PC-9 (cell line): Measurements from ENCODE around the gene PRAMEF5. TPM values are rescaled to one million over a fixed set of nuclear protein-coding genes. Genes with fewer than 3 reads are reported as not detected.
"Not testable (repeated sequence)": the region's sequence is repeated elsewhere in the genome, so short reads cannot be mapped to it uniquely, and the experiment has no call there.

Experiments used
- BruUV-seq: library from RNA; stranded (reverse); fragments of 400-500 nt; replicated peaks from 2 replicates; lab custom pipeline; 2021; lab: Mats Ljungman, UMichigan
- CTCF ChIA-PET: fragments of 300-600 bp; sonication (Branson Sonifier 250); formaldehyde crosslinking; loops from one replicate; lab custom pipeline; 2022; ENCODE audit warnings: antibody characterized with exemption; lab: Charles Lee
- POLR2A ChIA-PET: fragments of 300-600 bp; sonication (Branson Sonifier 250); formaldehyde crosslinking; loops from one replicate; lab custom pipeline; 2022; ENCODE audit warnings: antibody characterized with exemption; ENCODE audit not compliant: unreplicated experiment; lab: Charles Lee
- DNase-seq, 2 experiments: peaks; one replicate each; pipeline versions ENCODE4 v3.0.0 to v3.0.0-alpha.2; 2015 to 2022; ENCODE audit warnings: mixed read lengths in 1 of 2
- H2AFZ ChIP-seq: fragments of 200-600 bp; sonication (generic); 2 replicates; pipeline ENCODE4 v1.8.1; 2017; ENCODE audit warnings: antibody characterized with exemption
- H3F3A ChIP-seq: fragments of 200-600 bp; sonication (generic); 2 replicates; pipeline ENCODE4 v1.8.1; 2017; ENCODE audit warnings: antibody characterized with exemption, mild to moderate bottlenecking, low read depth; ENCODE audit not compliant: insufficient read depth
- H3K27ac ChIP-seq: fragments of 200-600 bp; sonication (generic); 2 replicates; pipeline ENCODE4 v1.6.1; 2016; ENCODE audit warnings: mixed run types
- H3K27me3 ChIP-seq: fragments of 200-600 bp; sonication (generic); 2 replicates; pipeline ENCODE4 v1.6.1; 2016; ENCODE audit warnings: low read depth, mixed run types; ENCODE audit not compliant: insufficient read depth
- H3K36me3 ChIP-seq: fragments of 200-600 bp; sonication (generic); 2 replicates; pipeline ENCODE4 v1.6.1; 2016; ENCODE audit warnings: low read depth, mixed run types
- H3K4me1 ChIP-seq: fragments of 200-600 bp; sonication (generic); replicated peaks from 2 replicates; pipeline ENCODE4 v1.6.1; 2016; ENCODE audit warnings: mixed run types; ENCODE audit not compliant: insufficient read depth
- H3K4me2 ChIP-seq: fragments of 200-600 bp; sonication (generic); 2 replicates; pipeline ENCODE4 v1.6.1; 2017; ENCODE audit warnings: mixed run types
- H3K4me3 ChIP-seq: fragments of 200-600 bp; sonication (generic); 2 replicates; pipeline ENCODE4 v1.6.1; 2016; ENCODE audit warnings: mixed run types
- H3K79me2 ChIP-seq: fragments of 200-600 bp; sonication (generic); 2 replicates; pipeline ENCODE4 v1.6.1; 2017; ENCODE audit warnings: low read depth, mixed run types
- H3K9me2 ChIP-seq: fragments of 200-600 bp; sonication (generic); 2 replicates; pipeline ENCODE4 v1.8.1; 2017; ENCODE audit warnings: mild to moderate bottlenecking; ENCODE audit not compliant: insufficient read depth
- H3K9me3 ChIP-seq: fragments of 200-600 bp; sonication (generic); 2 replicates; pipeline ENCODE4 v1.8.1; 2016; ENCODE audit warnings: low read depth; ENCODE audit not compliant: insufficient read depth
- H4K20me1 ChIP-seq: fragments of 200-600 bp; sonication (generic); 2 replicates; pipeline ENCODE4 v1.8.1; 2017; ENCODE audit not compliant: insufficient read depth
- CTCF ChIP-seq: fragments of 200-600 bp; sonication (generic); conservative IDR thresholded peaks from 2 replicates; pipeline ENCODE4 v1.6.1; 2017; ENCODE audit warnings: mixed run types, antibody characterized with exemption, mild to moderate bottlenecking, moderate library complexity
- EZH2 ChIP-seq: fragments of 200-600 bp; sonication (generic); IDR thresholded peaks from 2 replicates; pipeline ENCODE4 v1.8.0; 2017; ENCODE audit warnings: antibody characterized with exemption, low read depth
- intact Hi-C: fragments of 100-400 bp; cut with micrococcal nuclease; formaldehyde crosslinking; loops from one replicate; pipeline ENCODE4 v1.10.0; 2022; ENCODE audit not compliant: unreplicated experiment
- total RNA-seq: library from RNA; stranded (reverse); gene quantifications from 2 replicates; pipeline ENCODE4 v1.2.3, GENCODE V29; 2021

The PRAMEF5 gene
- total RNA-seq, 1 experiment from 2014 or later: not detected

GRCh38 chr1:13224480-13225060, 29.4 kb upstream of the PRAMEF5 start:
- CTCF ChIA-PET: no interaction called here
- no peaks in the 10 kb centered on the region for H3K79me2 ChIP-seq
- intact Hi-C loops: no loop called here
- no peak overlapping the region for H3K4me2 ChIP-seq
- no peaks in the 10 kb centered on the region for H3K9me3 ChIP-seq
- BruUV-seq: no TSS peak
- POLR2A ChIA-PET: no interaction called here
- no peaks in the 10 kb centered on the region for H4K20me1 ChIP-seq
- no peak for TF ChIP-seq EZH2
- TF ChIP-seq CTCF: no peak
- H3K27ac ChIP-seq: no peak overlapping the region
- H3K9me2 ChIP-seq: no peaks in the 10 kb centered on the region
- no peak overlapping the region for H3K4me3 ChIP-seq
- H3K36me3 ChIP-seq: no peaks in the 10 kb centered on the region
- H2AFZ ChIP-seq: no peak overlapping the region
- H3K4me1 ChIP-seq: no peaks in the 10 kb centered on the region
- H3K27me3 ChIP-seq: peaks cover 7% of the 10 kb centered on the region
- no peak for DNase-seq
- H3F3A ChIP-seq: no peaks in the 10 kb centered on the region

GRCh38 chr1:13225675-13226204, 28.3 kb upstream of the PRAMEF5 start, which contains the start of gene PRAMEF18:
Gene PRAMEF18 (minus strand): TSS chr1:13226154. CDS start chr1:13226106, 48 bp downstream.
- H3K4me2 ChIP-seq, DNase-seq, H4K20me1 ChIP-seq, H3F3A ChIP-seq, H3K9me2 ChIP-seq, intact Hi-C loops, H3K27me3 ChIP-seq, H2AFZ ChIP-seq, BruUV-seq, H3K27ac ChIP-seq, CTCF ChIA-PET, H3K36me3 ChIP-seq, H3K4me1 ChIP-seq, POLR2A ChIA-PET, H3K4me3 ChIP-seq, H3K9me3 ChIP-seq, H3K79me2 ChIP-seq: not testable (repeated sequence)

- DNase-seq, H2AFZ ChIP-seq, H3K4me1 ChIP-seq, H3K9me3 ChIP-seq, H3K36me3 ChIP-seq, H4K20me1 ChIP-seq, H3K4me3 ChIP-seq, H3F3A ChIP-seq, H3K4me2 ChIP-seq, H3K9me2 ChIP-seq, H3K27ac ChIP-seq, POLR2A ChIA-PET, intact Hi-C loops, CTCF ChIA-PET, BruUV-seq, H3K27me3 ChIP-seq, H3K79me2 ChIP-seq: not testable (repeated sequence)
Measured at GRCh38 chr1:13227271-13228055, 26.5 kb upstream of the PRAMEF5 start.

GRCh38 chr1:13228343-13228781, 25.6 kb upstream of the PRAMEF5 start:
- Histone ChIP-seq H3K27ac (no peak overlapping the region), H3K4me1 (no peaks in the 10 kb centered on the region)
- no TSS peak for BruUV-seq

GRCh38 chr1:13230096-13230495, 23.9 kb upstream of the PRAMEF5 start:
- POLR2A ChIA-PET, intact Hi-C loops: not testable (repeated sequence)

More at GRCh38 chr1:13228343-13228781, 25.6 kb upstream of the PRAMEF5 start:
- H3K36me3 ChIP-seq: no peaks in the 10 kb centered on the region
- no peaks in the 10 kb centered on the region for H3K9me3 ChIP-seq
- H3K4me2 ChIP-seq: no peak overlapping the region
- H3K27me3 ChIP-seq: peaks cover 7% of the 10 kb centered on the region
- no peaks in the 10 kb centered on the region for H3K9me2 ChIP-seq
- H3K4me3 ChIP-seq: no peak overlapping the region
- no peaks in the 10 kb centered on the region for H3F3A ChIP-seq
- no peaks in the 10 kb centered on the region for H4K20me1 ChIP-seq
- no peak for TF ChIP-seq EZH2
- TF ChIP-seq CTCF: peak; percentile 40; the same call in 1 of the 2 replicates
- CTCF ChIA-PET: no interaction called here
- peak in 1 of 2 experiments; percentile 9 for DNase-seq
- intact Hi-C loops: no loop called here
- POLR2A ChIA-PET: no interaction called here
- no peaks in the 10 kb centered on the region for H3K79me2 ChIP-seq
- no peak overlapping the region for H2AFZ ChIP-seq

More at GRCh38 chr1:13230096-13230495, 23.9 kb upstream of the PRAMEF5 start:
- H3K9me2 ChIP-seq, H4K20me1 ChIP-seq, BruUV-seq, H2AFZ ChIP-seq, CTCF ChIA-PET, H3K9me3 ChIP-seq, H3F3A ChIP-seq, H3K4me3 ChIP-seq, H3K79me2 ChIP-seq, H3K4me2 ChIP-seq, H3K4me1 ChIP-seq, H3K27ac ChIP-seq, H3K27me3 ChIP-seq, H3K36me3 ChIP-seq, DNase-seq: not testable (repeated sequence)
